Stomach (tissue), 4 donors: ENCODE data around the gene GAS1.

Source experiments
- CTCF ChIP-seq, 7 experiments: fragments of 450-650 bp in 4 of 7; fragments of 200-600 bp in 3 of 7; sonication (generic) in 3 of 7; IDR thresholded peaks; one replicate each; pipeline ENCODE4 v1.5.1; 2016 to 2019; ENCODE audit warnings: antibody characterized with exemption in 7 of 7, control low read depth in 2 of 7, mild to moderate bottlenecking in 1 of 7
- EP300 ChIP-seq: sonication (generic); formaldehyde crosslinking; IDR thresholded peaks from one replicate; pipeline ENCODE4 v1.6.1; 2017; ENCODE audit warnings: antibody characterized with exemption
- POLR2A ChIP-seq, 4 donors: fragments of 450-650 bp; IDR thresholded peaks; one replicate each; pipeline ENCODE4 v1.6.1; 2016; ENCODE audit warnings: antibody characterized with exemption in 4 of 4, control low read depth in 2 of 4, mild to moderate bottlenecking in 1 of 4, moderate library complexity in 1 of 4
- POLR2AphosphoS5 ChIP-seq, 3 donors: sonication (generic); formaldehyde crosslinking; IDR thresholded peaks; one replicate each; pipeline ENCODE4 v1.6.1; 2016; ENCODE audit warnings: antibody characterized with exemption in 3 of 3

- no peak for TF ChIP-seq CTCF (IDR thresholded peaks at IDR 0.05)
- no peak for TF ChIP-seq POLR2AphosphoS5 (IDR thresholded peaks at IDR 0.05)
- TF ChIP-seq POLR2A (IDR thresholded peaks at IDR 0.05) = no peak
- TF ChIP-seq EP300 = no peak
These were observed 35.1 kb downstream of the GAS1 start for GRCh38 chr9:86912210-86912609.
